Hepatocyte (in vitro differentiated cells): Measurements from ENCODE around the gene GINS2.

Experiments
- CTCF ChIP-seq: fragments of 200-600 bp; sonication (generic); IDR thresholded peaks from 2 replicates; pipeline ENCODE4 v1.5.1; 2016; ENCODE audit warnings: antibody characterized with exemption, mild to moderate bottlenecking; ENCODE audit not compliant: poor library complexity
- EZH2 ChIP-seq: fragments of 200-600 bp; sonication (generic); IDR thresholded peaks from 2 replicates; pipeline ENCODE4 v1.6.1; 2016; ENCODE audit warnings: antibody characterized with exemption, mild to moderate bottlenecking, borderline replicate concordance
- EZH2phosphoT487 ChIP-seq: fragments of 200-600 bp; sonication (generic); IDR thresholded peaks from one replicate; pipeline ENCODE4 v1.6.1; 2018; ENCODE audit warnings: antibody characterized with exemption, mild to moderate bottlenecking, low read depth, moderate library complexity; ENCODE audit not compliant: unreplicated experiment, severe bottlenecking

GRCh38 chr16:85632709-85633437 is 55.9 kb downstream of the GINS2 start:
- no peak for TF ChIP-seq CTCF
- no peak for TF ChIP-seq EZH2
- TF ChIP-seq EZH2phosphoT487: no peak
